Measurements from ENCODE around the gene DDX10.

DDX10 gene

DNA sequence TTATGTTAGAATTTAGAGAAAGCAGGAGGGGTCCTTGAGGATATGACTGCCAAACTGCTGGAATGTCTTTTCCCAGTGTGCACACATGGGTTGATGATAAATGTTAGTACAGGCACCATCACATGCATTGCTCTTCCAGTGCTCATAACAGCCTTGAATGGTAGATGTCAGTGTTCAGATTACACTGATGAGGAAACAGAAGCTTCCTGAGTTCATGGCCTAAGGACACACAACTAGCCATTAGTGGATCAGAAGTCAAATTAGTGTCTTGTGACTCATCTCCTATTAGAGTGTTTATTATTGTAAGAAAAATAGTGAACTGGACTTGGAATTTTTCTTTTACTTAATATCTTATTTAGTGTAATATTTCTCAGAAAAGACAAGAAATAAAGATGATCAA is 241.5 kb downstream of the DDX10 start:
- Histone ChIP-seq H3K9ac (no peak overlapping the region), H3K36me3 (ENCODE audit: insufficient read depth) (no peaks in the 10 kb centered on the region), H3K4me3 (IDR thresholded peaks at IDR 0.05; ENCODE audit: insufficient read depth, low read depth, low read length) (no peak overlapping the region), H3K4me2 (no peak overlapping the region), H3K4me1 (ENCODE audit: low read depth, poor library complexity, severe bottlenecking) (no peaks in the 10 kb centered on the region), H4K20me1 (ENCODE audit: insufficient read depth) (no peaks in the 10 kb centered on the region), H3K27ac (no peak overlapping the region), H3K79me2 (ENCODE audit: insufficient read depth, low read depth) (no peaks in the 10 kb centered on the region), H2AFZ (ENCODE audit: low read depth) (no peak overlapping the region), H3K27me3 (ENCODE audit: insufficient read depth, low read depth) (no peaks in the 10 kb centered on the region)
- TF ChIP-seq, protein P1, sequence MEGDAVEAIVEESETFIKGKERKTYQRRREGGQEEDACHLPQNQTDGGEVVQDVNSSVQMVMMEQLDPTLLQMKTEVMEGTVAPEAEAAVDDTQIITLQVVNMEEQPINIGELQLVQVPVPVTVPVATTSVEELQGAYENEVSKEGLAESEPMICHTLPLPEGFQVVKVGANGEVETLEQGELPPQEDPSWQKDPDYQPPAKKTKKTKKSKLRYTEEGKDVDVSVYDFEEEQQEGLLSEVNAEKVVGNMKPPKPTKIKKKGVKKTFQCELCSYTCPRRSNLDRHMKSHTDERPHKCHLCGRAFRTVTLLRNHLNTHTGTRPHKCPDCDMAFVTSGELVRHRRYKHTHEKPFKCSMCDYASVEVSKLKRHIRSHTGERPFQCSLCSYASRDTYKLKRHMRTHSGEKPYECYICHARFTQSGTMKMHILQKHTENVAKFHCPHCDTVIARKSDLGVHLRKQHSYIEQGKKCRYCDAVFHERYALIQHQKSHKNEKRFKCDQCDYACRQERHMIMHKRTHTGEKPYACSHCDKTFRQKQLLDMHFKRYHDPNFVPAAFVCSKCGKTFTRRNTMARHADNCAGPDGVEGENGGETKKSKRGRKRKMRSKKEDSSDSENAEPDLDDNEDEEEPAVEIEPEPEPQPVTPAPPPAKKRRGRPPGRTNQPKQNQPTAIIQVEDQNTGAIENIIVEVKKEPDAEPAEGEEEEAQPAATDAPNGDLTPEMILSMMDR (conservative IDR thresholded peaks at IDR 0.05; ENCODE audit: low read depth, low read length) = no peak

DNA sequence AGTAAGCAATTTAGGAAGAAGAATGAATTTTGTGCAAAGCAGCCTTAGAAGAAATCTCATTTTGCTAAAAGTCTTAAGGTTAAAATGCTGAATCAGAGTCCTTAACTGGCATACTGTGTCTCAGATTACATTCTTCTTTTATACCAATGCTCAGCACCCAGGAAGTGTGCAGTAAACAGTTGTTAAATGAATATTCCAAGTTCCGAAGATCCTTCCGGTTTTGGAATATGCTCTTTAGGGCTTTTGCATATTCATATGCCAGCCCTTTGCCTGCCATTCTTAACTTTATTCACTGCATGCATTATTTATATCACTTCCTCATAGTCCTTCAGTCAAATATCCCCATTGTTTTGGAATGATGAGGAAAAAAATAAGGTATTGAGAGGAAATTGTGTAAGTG is 242.0 kb downstream of the DDX10 start:
- Histone ChIP-seq H4K20me1 (ENCODE audit: insufficient read depth) (no peaks in the 10 kb centered on the region), H3K27me3 (ENCODE audit: insufficient read depth, low read depth) (no peaks in the 10 kb centered on the region), H3K36me3 (ENCODE audit: insufficient read depth) (no peaks in the 10 kb centered on the region), H2AFZ (ENCODE audit: low read depth) (no peak overlapping the region), H3K4me2 (no peak overlapping the region), H3K27ac (no peak overlapping the region), H3K79me2 (ENCODE audit: insufficient read depth, low read depth) (no peaks in the 10 kb centered on the region), H3K4me1 (ENCODE audit: low read depth, poor library complexity, severe bottlenecking) (no peaks in the 10 kb centered on the region), H3K4me3 (IDR thresholded peaks at IDR 0.05; ENCODE audit: insufficient read depth, low read depth, low read length) (no peak overlapping the region), H3K9ac (no peak overlapping the region)
- TF ChIP-seq, protein P1 (conservative IDR thresholded peaks at IDR 0.05; ENCODE audit: low read depth, low read length) = no peak

DNA sequence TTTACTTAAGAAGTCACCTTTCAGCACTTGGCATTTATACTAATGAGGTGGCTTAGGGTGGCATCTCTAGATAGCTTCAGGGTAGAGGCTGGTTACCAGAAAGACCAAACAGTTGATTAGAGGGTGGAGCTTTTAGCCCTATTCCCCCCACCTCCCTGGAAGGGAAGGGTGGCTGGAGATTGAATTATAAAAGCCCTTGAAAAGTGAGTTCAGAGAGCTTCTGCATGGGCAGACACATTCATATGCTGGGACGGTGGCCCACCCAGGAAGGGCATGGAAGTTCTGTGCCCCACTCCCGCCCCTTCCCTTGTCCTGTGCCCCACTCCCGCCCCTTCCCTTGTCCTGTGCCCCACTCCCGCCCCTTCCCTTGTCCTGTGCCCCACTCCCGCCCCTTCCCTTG is 244.2 kb downstream of the DDX10 start:
- Histone ChIP-seq H3K27me3 (ENCODE audit: insufficient read depth, low read depth) (no peaks in the 10 kb centered on the region), H3K79me2 (ENCODE audit: insufficient read depth, low read depth) (no peaks in the 10 kb centered on the region), H3K4me1 (ENCODE audit: low read depth, poor library complexity, severe bottlenecking) (no peaks in the 10 kb centered on the region), H2AFZ (ENCODE audit: low read depth) (no peak overlapping the region), H3K27ac (no peak overlapping the region), H3K4me3 (IDR thresholded peaks at IDR 0.05; ENCODE audit: insufficient read depth, low read depth, low read length) (no peak overlapping the region), H3K4me2 (no peak overlapping the region), H4K20me1 (ENCODE audit: insufficient read depth) (no peaks in the 10 kb centered on the region), H3K9ac (no peak overlapping the region), H3K36me3 (ENCODE audit: insufficient read depth) (no peaks in the 10 kb centered on the region)
- TF ChIP-seq, protein P1 (conservative IDR thresholded peaks at IDR 0.05; ENCODE audit: low read depth, low read length) = no peak

DNA sequence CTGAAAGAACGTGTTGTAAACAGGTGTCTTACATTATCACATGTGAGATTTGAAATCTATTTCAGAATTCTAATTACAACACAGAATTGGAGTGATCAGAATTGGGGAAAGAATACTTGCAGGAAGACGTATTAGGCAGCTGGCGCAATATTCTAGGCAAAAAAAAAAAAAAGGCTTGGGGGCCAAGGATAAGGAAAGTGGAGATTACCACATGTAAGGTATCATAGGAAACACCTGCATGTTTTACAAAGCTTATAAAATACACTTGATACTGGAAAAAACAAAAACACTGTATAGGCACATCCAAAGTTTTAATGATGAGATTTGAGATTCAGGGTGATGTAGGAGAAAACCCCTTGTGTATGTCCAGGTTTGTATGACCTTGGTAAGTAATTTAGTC is 245.1 kb downstream of the DDX10 start:
- Histone ChIP-seq H3K27ac (no peak overlapping the region), H3K27me3 (ENCODE audit: insufficient read depth, low read depth) (no peaks in the 10 kb centered on the region), H3K4me1 (ENCODE audit: low read depth, poor library complexity, severe bottlenecking) (no peaks in the 10 kb centered on the region), H3K9ac (no peak overlapping the region), H3K79me2 (ENCODE audit: insufficient read depth, low read depth) (no peaks in the 10 kb centered on the region), H3K4me3 (IDR thresholded peaks at IDR 0.05; ENCODE audit: insufficient read depth, low read depth, low read length) (no peak overlapping the region), H4K20me1 (ENCODE audit: insufficient read depth) (no peaks in the 10 kb centered on the region), H3K4me2 (no peak overlapping the region), H3K36me3 (ENCODE audit: insufficient read depth) (no peaks in the 10 kb centered on the region), H2AFZ (ENCODE audit: low read depth) (no peak overlapping the region)
- TF ChIP-seq, protein P1 (conservative IDR thresholded peaks at IDR 0.05; ENCODE audit: low read depth, low read length) = no peak

DNA sequence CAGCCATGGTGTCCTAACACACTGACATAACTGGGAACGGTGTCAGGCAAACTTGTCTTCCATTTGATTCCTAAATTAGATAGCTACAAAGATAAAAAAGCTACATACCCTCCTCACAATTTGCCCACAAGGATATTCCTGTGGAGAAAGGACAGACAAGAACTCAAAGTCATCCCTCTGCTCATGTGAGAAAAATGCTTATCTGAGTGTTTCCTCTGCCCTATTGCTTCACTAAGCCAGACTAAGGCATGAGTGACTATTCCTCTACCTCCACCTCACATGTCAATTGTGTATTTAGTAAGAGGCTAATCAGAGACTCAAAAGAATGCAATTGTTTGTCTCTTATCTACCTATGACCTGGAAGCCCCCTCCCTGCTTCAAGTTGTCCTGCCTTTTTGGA is 247.7 kb downstream of the DDX10 start:
- Histone ChIP-seq H3K4me2 (no peak overlapping the region), H3K4me3 (IDR thresholded peaks at IDR 0.05; ENCODE audit: insufficient read depth, low read depth, low read length) (no peak overlapping the region), H3K36me3 (ENCODE audit: insufficient read depth) (no peaks in the 10 kb centered on the region), H3K79me2 (ENCODE audit: insufficient read depth, low read depth) (no peaks in the 10 kb centered on the region), H3K27me3 (ENCODE audit: insufficient read depth, low read depth) (no peaks in the 10 kb centered on the region), H4K20me1 (ENCODE audit: insufficient read depth) (no peaks in the 10 kb centered on the region), H3K4me1 (ENCODE audit: low read depth, poor library complexity, severe bottlenecking) (no peaks in the 10 kb centered on the region), H3K9ac (no peak overlapping the region), H2AFZ (ENCODE audit: low read depth) (no peak overlapping the region), H3K27ac (no peak overlapping the region)
- TF ChIP-seq, protein P1 (conservative IDR thresholded peaks at IDR 0.05; ENCODE audit: low read depth, low read length) = no peak
